Neutrophil (primary cell): Measurements from ENCODE around the gene FBXO22.
"Not testable (repeated sequence)": the region's sequence is repeated elsewhere in the genome, so short reads cannot be mapped to it uniquely, and the experiment has no call there.

Experiments
- H3K27ac ChIP-seq: fragments of 200-600 bp; sonication (generic); 2 replicates; pipeline ENCODE4 v1.5.1; 2016; ENCODE audit warnings: mild to moderate bottlenecking, moderate library complexity
- H3K27me3 ChIP-seq: fragments of 200-600 bp; sonication (generic); 2 replicates; pipeline ENCODE4 v1.6.0; 2016; ENCODE audit warnings: mild to moderate bottlenecking
- H3K36me3 ChIP-seq: fragments of 200-600 bp; sonication (generic); 2 replicates; pipeline ENCODE4 v1.5.1; 2017
- H3K4me1 ChIP-seq, 2 experiments: fragments of 200-600 bp in 1 of 2; sonication (generic) in 1 of 2; 1 replicate in 1 of 2; 2 replicates in 1 of 2; pipeline versions ENCODE4 v1.5.1 to v1.6.1; 2013 to 2016; ENCODE audit warnings: low read depth in 1 of 2, low read length in 1 of 2, mild to moderate bottlenecking in 1 of 2, moderate library complexity in 1 of 2; ENCODE audit not compliant: control insufficient read depth in 1 of 2, insufficient read depth in 1 of 2
- H3K4me3 ChIP-seq, 2 experiments: fragments of 200-600 bp in 1 of 2; sonication (generic) in 1 of 2; 1 replicate in 1 of 2; 2 replicates in 1 of 2; pipeline ENCODE4 v1.5.1; 2013 to 2016; ENCODE audit warnings: low read depth in 1 of 2, low read length in 1 of 2, mild to moderate bottlenecking in 1 of 2, moderate library complexity in 1 of 2
- H3K9me3 ChIP-seq: fragments of 200-600 bp; sonication (generic); 2 replicates; pipeline ENCODE4 v1.5.1; 2016
- TF ChIP-seq, protein P1 (sequence below): fragments of 200-600 bp; sonication (generic); IDR thresholded peaks from 2 replicates; pipeline ENCODE4 v1.5.1; 2016; ENCODE audit warnings: antibody characterized with exemption

FBXO22 gene

DNA sequence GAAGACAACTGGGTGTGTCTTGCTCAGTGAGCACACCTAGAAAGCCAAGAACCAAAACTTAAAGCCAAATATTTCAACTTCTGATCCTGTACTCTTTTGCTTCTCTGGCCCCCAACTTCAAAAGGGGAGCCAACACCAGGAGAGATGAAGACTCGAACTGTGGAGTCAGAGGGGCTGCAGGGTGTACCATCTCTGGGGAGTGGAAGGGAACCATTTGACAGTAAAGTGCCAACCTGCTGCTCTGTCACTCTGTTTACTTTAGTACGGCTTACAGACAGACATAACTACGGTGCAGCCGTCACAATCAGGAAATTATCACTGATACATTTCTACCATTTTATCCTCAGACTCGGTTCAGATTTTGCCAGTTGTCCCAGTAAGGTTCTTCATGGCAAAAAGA, 1.6 kb downstream of the FBXO22 start:
- peaks cover 12% of the 10 kb centered on the region for H3K36me3 ChIP-seq
- H3K27me3 ChIP-seq = no peaks in the 10 kb centered on the region
- peaks cover 14 to 20% of the 10 kb centered on the region in 2 experiments for H3K4me1 ChIP-seq
- no peaks in the 10 kb centered on the region for H3K9me3 ChIP-seq
- no peak overlapping the region for H3K27ac ChIP-seq
- H3K4me3 ChIP-seq = no peak overlapping the region
- TF ChIP-seq, protein P1, sequence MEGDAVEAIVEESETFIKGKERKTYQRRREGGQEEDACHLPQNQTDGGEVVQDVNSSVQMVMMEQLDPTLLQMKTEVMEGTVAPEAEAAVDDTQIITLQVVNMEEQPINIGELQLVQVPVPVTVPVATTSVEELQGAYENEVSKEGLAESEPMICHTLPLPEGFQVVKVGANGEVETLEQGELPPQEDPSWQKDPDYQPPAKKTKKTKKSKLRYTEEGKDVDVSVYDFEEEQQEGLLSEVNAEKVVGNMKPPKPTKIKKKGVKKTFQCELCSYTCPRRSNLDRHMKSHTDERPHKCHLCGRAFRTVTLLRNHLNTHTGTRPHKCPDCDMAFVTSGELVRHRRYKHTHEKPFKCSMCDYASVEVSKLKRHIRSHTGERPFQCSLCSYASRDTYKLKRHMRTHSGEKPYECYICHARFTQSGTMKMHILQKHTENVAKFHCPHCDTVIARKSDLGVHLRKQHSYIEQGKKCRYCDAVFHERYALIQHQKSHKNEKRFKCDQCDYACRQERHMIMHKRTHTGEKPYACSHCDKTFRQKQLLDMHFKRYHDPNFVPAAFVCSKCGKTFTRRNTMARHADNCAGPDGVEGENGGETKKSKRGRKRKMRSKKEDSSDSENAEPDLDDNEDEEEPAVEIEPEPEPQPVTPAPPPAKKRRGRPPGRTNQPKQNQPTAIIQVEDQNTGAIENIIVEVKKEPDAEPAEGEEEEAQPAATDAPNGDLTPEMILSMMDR = no peak

DNA sequence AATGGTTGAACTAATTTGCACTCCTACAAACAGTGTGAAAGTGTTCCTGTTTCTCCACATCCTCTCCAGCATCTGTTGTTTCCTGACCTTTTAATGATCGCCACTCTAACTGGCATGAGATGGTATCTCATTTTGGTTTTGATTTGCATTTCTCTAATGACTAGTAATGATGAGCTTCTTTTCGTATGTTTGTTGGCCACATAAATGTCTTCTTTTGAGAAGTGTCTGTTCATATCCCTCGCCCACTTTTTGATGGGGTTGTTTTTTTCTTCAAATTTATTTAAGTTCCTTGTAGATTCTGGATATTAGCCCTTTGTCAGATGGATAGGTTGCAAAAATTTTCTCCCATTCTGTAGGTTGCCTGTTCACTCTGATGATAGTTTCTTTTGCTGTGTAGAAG, 6.7 kb downstream of the FBXO22 start:
- H3K9me3 ChIP-seq = not testable (repeated sequence)

DNA sequence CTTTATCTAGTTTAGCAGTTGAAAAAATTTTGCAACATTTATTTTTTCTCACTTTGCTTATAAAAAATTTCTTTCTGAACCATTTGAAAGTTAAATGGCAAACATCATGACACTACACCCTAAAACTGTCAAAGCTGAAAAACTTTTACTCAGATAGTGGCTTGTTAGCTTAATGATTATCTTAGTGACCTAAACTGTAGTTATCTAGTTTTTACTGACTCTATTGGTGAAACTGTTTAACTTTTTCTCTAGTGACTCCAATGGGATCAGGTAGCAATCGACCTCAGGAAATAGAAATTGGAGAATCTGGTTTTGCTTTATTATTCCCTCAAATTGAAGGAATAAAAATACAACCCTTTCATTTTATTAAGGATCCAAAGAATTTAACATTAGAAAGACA, 13.3 kb downstream of the FBXO22 start:
- Histone ChIP-seq H3K27ac (no peak overlapping the region), H3K27me3 (no peaks in the 10 kb centered on the region), H3K9me3 (no peaks in the 10 kb centered on the region), H3K36me3 (peaks cover 65% of the 10 kb centered on the region), H3K4me1 (no peaks in the 10 kb centered on the region), H3K4me3 (no peak overlapping the region)
- TF ChIP-seq, protein P1 = no peak

More for the DNA sequence above, 6.7 kb downstream of the FBXO22 start:
- H3K36me3 ChIP-seq = peaks cover 33% of the 10 kb centered on the region
- not testable (repeated sequence) for H3K4me3 ChIP-seq, H3K4me1 ChIP-seq, H3K27me3 ChIP-seq, H3K27ac ChIP-seq

DNA sequence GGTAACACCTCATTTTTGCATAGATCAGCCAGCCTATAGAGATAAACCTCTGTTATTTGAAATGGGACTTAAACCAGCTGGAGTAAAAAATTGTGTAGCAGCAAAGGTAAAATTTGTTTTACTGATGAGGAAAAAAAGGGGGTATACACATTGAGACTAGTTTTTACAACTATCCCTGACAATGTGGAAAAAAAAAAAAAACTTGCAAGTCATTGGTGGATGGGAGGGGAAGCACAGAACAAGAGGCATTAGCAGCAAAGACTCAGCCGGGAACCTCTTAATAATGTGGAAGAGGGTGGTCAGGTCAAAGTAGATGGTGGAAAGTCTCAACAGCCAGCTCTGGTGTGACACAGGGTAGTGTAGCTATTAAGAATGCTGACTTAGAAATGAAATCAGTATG, 14.5 kb downstream of the FBXO22 start:
- peaks cover 65% of the 10 kb centered on the region for H3K36me3 ChIP-seq
- H3K4me3 ChIP-seq = no peak overlapping the region

DNA sequence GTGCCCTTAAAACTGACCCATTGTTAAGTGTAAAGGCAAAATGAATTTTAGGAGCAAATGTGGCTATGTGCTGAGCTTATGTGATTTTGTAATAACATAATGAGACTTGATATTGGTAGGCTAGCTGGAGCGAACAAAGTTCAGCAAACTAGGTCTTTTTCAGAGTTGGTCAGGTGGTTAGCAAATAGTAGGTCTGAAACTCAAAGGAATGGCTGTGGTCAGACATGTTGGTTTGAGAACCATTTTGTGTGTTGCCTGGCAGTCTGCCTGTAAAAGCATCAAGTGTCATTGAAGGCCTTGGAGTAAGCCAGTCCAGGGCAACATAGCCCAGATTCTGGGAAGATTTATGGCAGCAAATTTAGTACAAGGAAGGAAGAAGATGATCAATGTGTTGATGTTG, 16.4 kb downstream of the FBXO22 start:
- H3K27me3 ChIP-seq = no peaks in the 10 kb centered on the region
- no peaks in the 10 kb centered on the region for H3K9me3 ChIP-seq
- H3K4me3 ChIP-seq = no peak overlapping the region
- H3K27ac ChIP-seq = no peak overlapping the region
- TF ChIP-seq, protein P1 = no peak
- peaks cover 0 to under 1% of the 10 kb centered on the region in 2 experiments for H3K4me1 ChIP-seq
- H3K36me3 ChIP-seq = peaks cover 47% of the 10 kb centered on the region

More for the DNA sequence above, 14.5 kb downstream of the FBXO22 start:
- no peaks in the 10 kb centered on the region for H3K27me3 ChIP-seq
- no peaks in the 10 kb centered on the region for H3K4me1 ChIP-seq
- H3K27ac ChIP-seq = no peak overlapping the region
- TF ChIP-seq, protein P1 = no peak
- no peaks in the 10 kb centered on the region for H3K9me3 ChIP-seq

DNA sequence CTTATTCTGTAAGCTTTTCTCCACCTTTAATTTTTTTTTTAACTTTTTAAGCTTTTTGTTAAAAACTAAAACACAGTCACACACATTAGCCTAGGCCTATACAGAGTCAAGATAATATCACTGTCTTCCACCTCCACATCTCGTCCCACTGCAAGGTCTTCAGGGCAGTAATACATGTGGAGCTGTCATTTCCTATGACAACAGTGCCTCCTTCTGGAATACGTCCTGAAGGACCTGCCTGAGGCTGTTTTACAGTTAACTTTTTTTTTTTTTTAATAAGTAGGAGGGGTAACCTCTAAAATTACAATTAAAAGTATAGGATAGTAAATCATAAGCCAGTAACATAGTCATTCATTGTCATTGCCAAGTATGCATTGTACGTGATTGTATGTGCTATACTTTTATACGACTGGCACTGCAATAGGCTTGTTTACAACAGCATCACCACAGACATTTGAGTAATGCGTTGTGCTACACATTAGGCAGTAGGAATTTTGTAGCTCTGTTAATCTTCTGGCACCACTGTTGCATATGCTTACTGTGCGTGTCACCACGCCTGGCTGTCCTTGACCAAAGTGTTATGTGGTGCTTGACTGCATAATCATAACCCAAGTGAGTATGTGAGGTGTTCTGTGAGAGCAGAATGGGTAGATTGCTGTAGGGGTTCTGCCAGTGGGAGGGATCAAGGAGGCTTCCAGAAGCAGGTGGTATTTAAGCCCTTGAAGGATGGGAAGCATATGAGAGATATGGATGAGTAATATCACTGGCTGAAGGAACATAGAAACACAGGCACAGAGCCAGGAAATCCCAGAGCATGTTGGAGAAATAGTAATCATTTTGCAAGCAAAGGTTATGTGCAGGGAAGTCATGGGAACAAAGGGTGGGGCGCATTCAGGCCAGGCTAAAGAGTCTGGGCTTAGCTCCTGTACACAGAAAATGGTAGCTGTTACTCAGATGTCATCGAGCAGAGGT, 18.3 kb downstream of the FBXO22 start:
- H3K27ac ChIP-seq = no peak overlapping the region
- no peaks in the 10 kb centered on the region for H3K27me3 ChIP-seq
- H3K9me3 ChIP-seq = no peaks in the 10 kb centered on the region
- no peak overlapping the region for H3K4me3 ChIP-seq
- H3K36me3 ChIP-seq = peaks cover 40% of the 10 kb centered on the region
- TF ChIP-seq, protein P1 = no peak
- H3K4me1 ChIP-seq = peaks cover 6 to 11% of the 10 kb centered on the region in 2 experiments
